Stimulated activated CD8-positive, alpha-beta memory T cell treated with anti-CD3 and anti-CD28 coated beads, Interleukin-4, amount 100 ng/mL, for 24 hours (primary cell): ENCODE results near the gene TMEM179.

Source experiments
- DNase-seq: peaks from one replicate; pipeline ENCODE4 v3.0.0-alpha.2; 2020; ENCODE audit warnings: low read depth

The TMEM179 gene

GRCh38 chr14:104598910-104599273 is 5.7 kb downstream of the TMEM179 start:
- DNase-seq: no peak

GRCh38 chr14:104598039-104598909 is 6.3 kb downstream of the TMEM179 start:
- DNase-seq: no peak

- no peak for DNase-seq
Observed at GRCh38 chr14:104597576-104597975, 7.0 kb downstream of the TMEM179 start.

- DNase-seq: no peak
Observed at GRCh38 chr14:104596927-104597351, 7.6 kb downstream of the TMEM179 start.

GRCh38 chr14:104596451-104596918 is 8.1 kb downstream of the TMEM179 start:
- no peak for DNase-seq

- no peak for DNase-seq
Observed at GRCh38 chr14:104595911-104596450, 8.6 kb downstream of the TMEM179 start.

GRCh38 chr14:104595116-104595675 is 9.4 kb downstream of the TMEM179 start:
- no peak for DNase-seq

GRCh38 chr14:104594310-104595046 is 10.1 kb downstream of the TMEM179 start:
- no peak for DNase-seq

GRCh38 chr14:104593710-104594136 is 10.8 kb downstream of the TMEM179 start:
- DNase-seq: no peak

GRCh38 chr14:104593241-104593701 is 11.3 kb downstream of the TMEM179 start:
- no peak for DNase-seq

GRCh38 chr14:104592785-104593184 is 11.8 kb downstream of the TMEM179 start:
- DNase-seq: no peak

GRCh38 chr14:104592292-104592672 is 12.3 kb downstream of the TMEM179 start:
- DNase-seq: no peak

GRCh38 chr14:104591506-104592291 is 12.9 kb downstream of the TMEM179 start:
- DNase-seq: no peak

GRCh38 chr14:104591031-104591430 is 13.5 kb downstream of the TMEM179 start:
- DNase-seq: no peak

GRCh38 chr14:104590240-104590965 is 14.2 kb downstream of the TMEM179 start:
- no peak for DNase-seq

GRCh38 chr14:104589338-104590195 is 15.0 kb downstream of the TMEM179 start:
- DNase-seq: no peak

GRCh38 chr14:104588066-104588857 is 16.3 kb downstream of the TMEM179 start:
- DNase-seq: no peak

GRCh38 chr14:104587641-104588040 is 16.9 kb downstream of the TMEM179 start:
- DNase-seq: no peak
